NOMO-1 (cell line): ENCODE results near the gene ARPC5.
A peak's percentile ranks its signal among the peaks of the same experiment; 100 is the strongest.

Experiments used
- DNase-seq, 2 experiments: peaks; one replicate each; lab custom pipeline; 2025; ENCODE audit not compliant: unreplicated experiment in 2 of 2; lab: John Stamatoyannopoulos, UW

ARPC5 gene

GRCh38 chr1:183589384-183589783, 46.2 kb downstream of the ARPC5 start:
- peak in 1 of 2 experiments; percentile 41 for DNase-seq

- DNase-seq: no peak
Observed at GRCh38 chr1:183588827-183589226, 46.8 kb downstream of the ARPC5 start.

GRCh38 chr1:183586926-183587325, 48.7 kb downstream of the ARPC5 start:
- no peak for DNase-seq

GRCh38 chr1:183586455-183586854, 49.1 kb downstream of the ARPC5 start:
- no peak for DNase-seq

GRCh38 chr1:183585038-183585437, 50.5 kb downstream of the ARPC5 start:
- peak in 1 of 2 experiments; percentile 24 for DNase-seq

GRCh38 chr1:183584147-183584546, 51.4 kb downstream of the ARPC5 start:
- no peak for DNase-seq

GRCh38 chr1:183583466-183583865, 52.1 kb downstream of the ARPC5 start:
- peak; percentile 82 to 93 for DNase-seq

- no peak for DNase-seq
Observed at GRCh38 chr1:183582021-183582713, 53.4 kb downstream of the ARPC5 start.

- DNase-seq: peak; percentile 88 to 96
Observed at GRCh38 chr1:183580281-183580682, 55.3 kb downstream of the ARPC5 start.

GRCh38 chr1:183578856-183579255, 56.7 kb downstream of the ARPC5 start:
- DNase-seq: no peak

- DNase-seq: peak; percentile 8 to 25
Observed at GRCh38 chr1:183577897-183578465, 57.6 kb downstream of the ARPC5 start.

- DNase-seq: no peak
Observed at GRCh38 chr1:183576537-183576936, 59.0 kb downstream of the ARPC5 start.

GRCh38 chr1:183575606-183576005, 60.0 kb downstream of the ARPC5 start:
- no peak for DNase-seq

- no peak for DNase-seq
Observed at GRCh38 chr1:183572721-183573120, 62.9 kb downstream of the ARPC5 start.

GRCh38 chr1:183571678-183572268, 63.8 kb downstream of the ARPC5 start:
- no peak for DNase-seq
